Measurements from ENCODE around the gene VAV1. TPM values are rescaled to one million over a fixed set of nuclear protein-coding genes. Genes with fewer than 3 reads are reported as not detected.
"Not testable (repeated sequence)": the region's sequence is repeated elsewhere in the genome, so short reads cannot be mapped to it uniquely, and the experiment has no call there.

VAV1 gene
- total RNA-seq, 1 donor from 2014 or later, result 2.5 TPM

GRCh38 chr19:6790194-6791128, 18.0 kb downstream of the VAV1 start:
- no peak for DNase-seq

DNA sequence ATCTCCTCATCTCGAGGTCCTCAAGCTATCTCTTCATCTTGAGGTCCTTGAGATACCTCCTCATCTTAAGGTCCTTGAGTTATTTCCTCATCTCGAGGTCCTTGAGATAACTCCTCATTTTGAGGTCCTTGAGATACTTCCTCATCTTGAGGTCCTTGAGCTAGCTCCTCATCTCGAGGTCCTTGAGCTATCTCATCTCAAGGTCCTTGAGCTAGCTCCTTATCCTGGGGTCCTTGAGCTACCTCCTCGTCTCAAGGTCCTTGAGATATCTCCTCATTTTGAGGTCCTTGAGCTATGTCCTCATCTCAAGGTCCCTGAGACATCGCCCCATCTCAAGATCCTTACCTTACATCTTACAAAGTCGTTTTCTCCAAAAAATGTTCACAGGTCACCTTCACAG, 18.7 kb downstream of the VAV1 start:
- no peak for DNase-seq

DNA sequence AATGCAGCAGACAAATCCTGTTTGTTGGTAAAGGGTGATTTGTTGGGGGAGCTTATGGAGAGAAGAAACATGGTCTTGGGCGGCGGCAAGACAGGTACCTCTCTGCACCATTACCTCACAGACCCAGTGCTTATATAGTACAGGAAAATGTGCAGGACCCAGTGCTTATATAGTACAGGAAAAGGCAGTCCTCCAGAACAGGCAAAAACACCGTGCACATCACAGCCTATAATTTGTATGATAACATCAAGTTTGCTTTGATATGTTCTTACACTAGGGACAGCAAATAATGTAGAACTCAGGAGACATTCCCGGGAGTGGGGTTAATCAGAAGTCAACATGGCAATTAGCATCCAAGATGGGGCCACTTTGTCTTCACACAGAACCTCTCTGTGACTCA, 20.9 kb downstream of the VAV1 start:
- no peak for DNase-seq

- no peak for DNase-seq
These were observed 21.5 kb downstream of the VAV1 start for GRCh38 chr19:6793973-6794372.

GRCh38 chr19:6794686-6795431, 22.4 kb downstream of the VAV1 start:
- DNase-seq, result no peak

DNA sequence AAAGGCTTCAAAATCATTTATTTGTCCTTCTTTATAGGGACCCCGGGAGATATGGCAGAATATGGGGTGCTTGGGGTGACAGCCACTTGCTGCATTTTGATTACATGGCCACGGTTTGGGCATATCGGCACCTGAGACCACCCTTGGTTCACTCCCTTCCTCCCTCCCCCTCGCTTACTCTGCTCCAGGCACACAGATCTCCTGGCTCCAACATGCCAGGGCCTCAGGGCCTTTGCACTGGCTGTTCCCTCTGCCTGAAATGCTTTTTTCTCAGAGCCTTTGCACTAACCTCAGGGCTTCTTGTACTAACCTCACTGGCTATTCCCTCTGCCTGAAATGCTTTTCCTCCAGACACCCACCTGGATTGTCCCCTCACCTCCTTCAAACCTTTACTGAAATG, 23.8 kb downstream of the VAV1 start:
- no peak for DNase-seq

- DNase-seq, result no peak
These were observed 25.1 kb downstream of the VAV1 start for GRCh38 chr19:6797646-6798045.

- DNase-seq, result not testable (repeated sequence)
These were observed 27.8 kb downstream of the VAV1 start for GRCh38 chr19:6800160-6800790.

DNA sequence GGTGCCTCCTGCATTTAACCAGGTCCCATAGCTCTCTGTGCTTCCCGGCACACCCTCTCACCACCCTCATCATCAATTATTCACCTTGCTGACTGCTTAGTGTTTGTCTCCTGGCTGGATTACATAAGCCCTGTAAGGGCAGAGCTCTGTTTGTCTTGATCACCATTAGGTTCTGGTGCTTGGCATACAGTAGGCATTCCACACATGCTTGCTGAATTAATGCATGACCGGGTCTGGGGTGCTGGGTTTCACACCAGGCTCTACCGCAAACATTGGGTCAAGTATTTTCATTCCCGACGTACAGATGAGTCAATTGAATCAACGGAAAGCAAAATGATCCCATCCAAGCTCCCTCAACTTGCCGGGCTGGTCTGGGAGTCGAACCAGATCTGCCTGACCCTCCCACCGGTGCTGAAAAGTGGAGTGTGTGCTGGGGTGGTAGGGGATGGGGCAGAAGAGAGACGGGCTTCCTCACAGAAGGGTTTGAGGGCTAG, 28.5 kb downstream of the VAV1 start:
- DNase-seq, result no peak

DNA sequence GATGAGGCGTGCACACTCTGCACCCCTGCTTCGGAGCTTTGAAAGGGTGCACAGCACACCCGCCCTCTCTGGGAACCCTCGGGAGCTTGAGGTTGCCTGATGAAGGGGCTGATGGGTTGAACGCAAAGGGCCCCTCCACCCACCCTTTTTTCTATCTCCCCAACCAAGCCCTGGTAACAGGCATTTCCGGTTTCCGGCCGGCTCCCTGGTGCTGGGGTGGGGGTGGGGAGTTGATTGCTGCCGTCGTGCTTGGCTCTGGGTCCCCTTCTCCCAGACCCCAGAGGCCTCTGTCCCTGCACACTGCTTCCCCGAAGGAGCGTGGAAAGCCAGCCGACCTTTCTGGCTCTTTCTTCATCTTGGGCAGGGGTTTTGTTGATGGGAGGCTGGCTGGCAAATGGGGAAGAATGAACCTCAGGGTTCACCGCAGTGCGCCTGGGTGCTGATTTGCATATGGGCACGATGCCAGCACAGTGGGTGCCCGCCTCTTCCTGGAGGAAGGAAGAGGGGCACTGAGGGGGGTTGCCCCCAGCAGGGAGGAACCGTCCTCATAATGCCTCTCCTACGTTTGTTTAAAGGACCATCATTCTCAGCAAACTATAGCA, 29.1 kb downstream of the VAV1 start:
- no peak for DNase-seq

DNA sequence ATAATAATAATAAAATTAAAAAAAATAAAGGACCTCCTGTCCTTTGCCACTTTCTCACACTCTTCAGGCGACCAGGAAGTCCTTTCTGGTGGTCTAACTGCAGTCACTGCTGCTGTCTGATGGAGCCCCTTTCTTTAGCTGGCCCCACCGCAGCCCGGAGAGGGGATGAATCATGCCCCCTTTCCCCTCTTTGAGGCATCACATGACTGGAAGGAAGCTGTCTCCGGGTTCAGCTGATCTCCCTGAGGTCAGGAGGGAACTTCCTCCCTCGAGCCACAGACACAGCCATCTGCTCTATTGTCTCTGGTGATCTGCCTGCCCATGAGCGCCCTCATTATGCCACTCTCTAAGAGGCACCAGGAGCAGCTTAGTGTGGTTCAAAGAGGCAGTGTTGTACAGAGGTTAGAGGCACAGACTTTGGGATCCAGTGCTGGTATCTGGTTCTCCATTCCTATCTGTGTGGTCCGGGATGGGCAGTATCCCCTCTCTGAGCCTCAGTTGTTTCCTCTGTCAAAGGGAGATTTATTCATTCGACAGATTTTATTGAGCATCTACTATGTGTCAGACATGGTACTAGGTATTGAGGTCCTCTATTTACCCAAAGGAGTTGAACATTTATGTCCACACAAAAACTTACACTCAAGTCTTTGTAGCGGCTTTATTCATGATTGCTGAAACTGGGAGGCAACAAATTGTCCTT, 30.0 kb downstream of the VAV1 start:
- DNase-seq, result no peak

- no peak for DNase-seq
These were observed 30.5 kb downstream of the VAV1 start for GRCh38 chr19:6803036-6803404.

GRCh38 chr19:6806488-6806887, 34.0 kb downstream of the VAV1 start:
- DNase-seq, result no peak

GRCh38 chr19:6807291-6807690, 34.8 kb downstream of the VAV1 start:
- no peak for DNase-seq

DNA sequence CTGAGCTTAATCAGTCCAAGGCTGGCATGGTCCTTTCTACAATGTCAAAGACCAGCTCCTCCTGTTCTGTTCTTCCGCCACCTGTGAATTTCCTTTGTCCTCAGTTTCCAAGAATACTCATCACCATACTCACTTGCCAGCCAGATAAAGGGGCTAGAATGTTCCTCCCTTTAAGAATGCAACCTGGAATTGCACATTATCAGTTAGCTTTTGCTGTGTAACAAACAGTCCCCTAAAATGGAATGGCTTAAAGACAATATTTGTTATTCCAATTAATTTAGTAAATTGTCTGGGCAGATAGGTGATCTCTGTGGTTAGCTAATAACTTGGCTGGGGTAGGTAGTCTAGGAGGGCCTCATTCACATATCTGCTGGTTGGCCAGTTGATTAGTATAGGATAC, 36.0 kb downstream of the VAV1 start:
- no peak for DNase-seq

DNA sequence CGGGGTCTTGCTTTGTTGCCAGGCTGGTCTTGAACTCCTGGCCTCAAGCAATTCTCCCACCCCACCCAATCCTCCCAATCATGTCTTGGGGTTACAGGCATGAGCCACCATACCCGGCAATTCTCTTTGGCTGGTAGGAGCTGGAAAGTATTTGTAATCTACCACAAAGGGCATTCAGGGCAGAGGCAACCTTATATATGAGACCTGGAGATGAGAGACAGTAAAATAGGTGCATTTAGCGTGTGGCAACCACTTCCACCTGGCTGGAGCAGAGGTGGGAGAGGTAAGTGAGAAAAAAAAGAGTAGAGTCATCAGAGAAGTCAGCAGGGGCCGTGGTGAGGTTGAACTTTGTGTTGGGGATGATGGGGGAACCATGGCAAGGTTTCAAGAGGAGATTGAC, 36.8 kb downstream of the VAV1 start:
- DNase-seq, result no peak

DNA sequence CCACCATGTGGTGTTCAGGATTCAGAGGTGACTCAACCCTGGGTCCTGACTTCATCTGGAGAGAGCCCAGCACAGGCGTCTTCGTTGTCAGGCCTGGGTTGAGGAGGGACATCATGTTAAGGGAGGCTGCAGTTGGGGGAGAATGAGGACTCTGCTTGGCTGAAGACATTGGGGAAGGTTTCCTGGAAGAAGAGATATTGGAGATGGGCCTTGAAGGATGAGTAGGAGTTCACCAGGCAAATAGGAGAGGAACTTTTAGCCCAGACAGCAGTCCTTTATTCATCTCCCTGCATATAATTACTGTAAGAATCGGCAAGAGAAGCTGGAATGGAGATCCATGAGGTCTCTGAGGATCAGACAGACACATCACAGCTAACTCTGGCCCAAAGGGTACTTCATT, 38.9 kb downstream of the VAV1 start:
- DNase-seq, result no peak

DNA sequence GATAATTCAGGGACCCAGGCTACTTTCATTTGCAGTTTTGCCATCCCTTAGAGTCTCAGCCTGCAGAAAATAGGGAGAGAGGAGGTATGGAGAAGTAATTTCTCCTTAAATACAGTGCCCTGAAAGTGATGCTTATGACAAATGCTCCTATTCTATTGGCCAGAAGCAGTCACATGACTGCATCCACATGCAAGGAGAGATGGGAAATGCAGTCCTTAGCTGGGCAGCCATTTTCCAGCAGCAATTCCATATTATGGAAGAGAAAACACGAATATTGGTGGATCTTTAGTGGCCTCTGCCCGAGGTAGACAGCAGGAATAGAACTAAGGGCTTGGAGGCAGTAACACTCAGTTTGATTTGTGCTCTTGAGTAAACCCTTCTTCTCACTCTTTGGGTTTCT, 39.4 kb downstream of the VAV1 start:
- no peak for DNase-seq

DNA sequence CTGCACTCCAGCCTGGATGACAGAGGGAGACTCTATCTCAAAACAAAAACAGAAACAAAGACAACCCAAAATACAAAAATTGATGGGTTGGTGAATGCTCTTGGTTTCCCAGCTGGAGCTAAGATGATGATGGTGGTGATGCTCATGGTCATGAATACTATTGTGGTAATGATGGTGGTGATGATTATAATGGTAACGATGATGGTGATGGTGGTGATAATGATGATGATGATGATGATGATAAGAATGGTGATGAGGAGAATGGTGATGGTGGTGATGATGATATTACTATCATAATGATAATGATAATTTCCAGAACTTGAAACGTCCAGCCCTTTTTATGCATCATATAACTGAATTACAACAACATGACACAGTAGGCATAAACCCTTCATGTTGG, 40.1 kb downstream of the VAV1 start:
- no peak for DNase-seq

GRCh38 chr19:6813659-6814058, 41.2 kb downstream of the VAV1 start:
- no peak for DNase-seq

DNA sequence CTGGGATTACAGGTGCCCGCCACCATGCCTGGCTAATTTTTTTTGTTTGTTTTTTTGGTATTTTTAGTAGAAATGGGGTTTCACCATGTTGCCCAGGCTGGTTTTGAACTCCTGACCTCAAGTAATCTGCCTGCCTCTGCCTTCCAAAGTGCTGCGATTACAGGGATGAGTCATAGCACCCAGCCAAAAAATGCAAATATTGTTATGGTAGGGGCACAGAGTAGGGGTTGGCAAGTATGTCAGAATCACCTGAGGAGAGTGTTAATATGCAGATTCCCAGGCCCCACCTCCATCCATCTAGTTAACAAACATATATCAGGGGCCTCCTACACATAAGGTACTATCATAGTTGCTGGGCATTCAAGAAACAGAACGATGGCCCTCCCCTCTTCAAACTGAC, 44.7 kb downstream of the VAV1 start:
- no peak for DNase-seq

DNA sequence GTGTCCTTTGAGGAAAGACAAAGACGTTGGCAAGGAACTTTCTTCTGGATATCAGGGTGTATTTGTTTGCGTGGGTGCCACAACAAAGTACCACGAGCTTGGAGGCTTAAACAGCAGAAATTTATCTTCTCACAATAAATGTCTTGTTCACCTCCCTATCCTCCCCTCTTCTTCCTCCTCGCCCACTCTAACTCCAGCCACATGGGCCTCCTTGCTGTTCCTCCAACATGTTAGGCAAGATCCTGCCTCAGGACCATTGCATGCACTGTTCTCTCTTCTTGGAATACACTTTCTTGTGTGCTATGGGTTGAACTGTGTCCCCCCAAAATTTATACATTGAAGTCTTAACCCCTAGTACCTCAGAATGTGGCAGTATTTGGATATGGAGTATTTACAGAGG, 45.7 kb downstream of the VAV1 start:
- no peak for DNase-seq

All from occipital lobe (tissue), 2 donors.